ENCODE data around the gene AKR7A3.

GRCh38 chr1:19325368-19325957 lies 36.9 kb upstream of the AKR7A3 start:
- no peak for TF ChIP-seq CTCF (IDR thresholded peaks at IDR 0.05)
- TF ChIP-seq EP300 (IDR thresholded peaks at IDR 0.05): no peak
- no peak for TF ChIP-seq POLR2A (IDR thresholded peaks at IDR 0.05)
